Vagina (tissue), 2 donors: ENCODE measurements around the gene SEMA3D.

Experiments
- CTCF ChIP-seq, 3 experiments: fragments of 450-650 bp in 2 of 3; fragments of 200-600 bp in 1 of 3; sonication (generic) in 1 of 3; IDR thresholded peaks; one replicate each; pipeline ENCODE4 v1.5.1; 2017 to 2019; ENCODE audit warnings: antibody characterized with exemption in 3 of 3, mild to moderate bottlenecking in 2 of 3, moderate library complexity in 2 of 3
- POLR2A ChIP-seq, 2 donors: fragments of 450-650 bp; IDR thresholded peaks; one replicate each; pipeline ENCODE4 v1.6.1; 2017; ENCODE audit warnings: antibody characterized with exemption in 2 of 2, mild to moderate bottlenecking in 2 of 2, moderate library complexity in 2 of 2
- POLR2AphosphoS5 ChIP-seq, 2 donors: sonication (generic); formaldehyde crosslinking; IDR thresholded peaks; one replicate each; pipeline ENCODE4 v1.9.0; 2017; ENCODE audit warnings: antibody characterized with exemption in 2 of 2, mild to moderate bottlenecking in 2 of 2, low read depth in 1 of 2; ENCODE audit not compliant: insufficient read depth in 1 of 2

DNA sequence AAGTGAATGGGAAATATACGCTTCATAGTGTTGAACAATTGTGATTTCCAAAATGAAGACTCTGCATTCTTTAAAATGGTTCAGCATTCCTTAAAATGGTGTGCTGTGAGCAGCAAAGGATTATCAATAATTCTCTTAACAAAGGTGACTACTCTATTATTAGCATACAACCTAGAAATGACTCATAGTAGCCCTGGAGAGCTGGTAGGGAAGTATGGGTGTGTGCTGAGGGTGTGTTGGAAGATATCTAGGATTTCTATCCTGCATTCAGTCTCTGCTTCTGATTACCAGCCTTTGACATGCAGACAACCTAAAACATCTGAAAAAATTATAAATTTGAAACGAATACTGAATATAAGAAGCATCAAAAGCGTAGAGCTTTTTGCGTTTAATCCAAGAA, 72.5 kb downstream of the SEMA3D start:
- TF ChIP-seq CTCF (IDR thresholded peaks at IDR 0.05) = no peak
- no peak for TF ChIP-seq POLR2A (IDR thresholded peaks at IDR 0.05)
- TF ChIP-seq POLR2AphosphoS5 (IDR thresholded peaks at IDR 0.05; ENCODE audit: insufficient read depth in 1 of 2, low read depth in 1 of 2) = no peak
